Pancreas (tissue), 10 donors: ENCODE results near the gene HIVEP3. TPM values are rescaled to one million over a fixed set of nuclear protein-coding genes. Genes with fewer than 3 reads are reported as not detected.
A peak's percentile ranks its signal among the peaks of the same experiment; 100 is the strongest.

Source experiments
- ATAC-seq, 4 donors: fragments of 200-7000 bp; cut with Tn5 transposase; one replicate each; pipeline versions ENCODE4 v1.8.0 to v1.9.1; 2020; ENCODE audit warnings: mild to moderate bottlenecking in 4 of 4, moderate library complexity in 4 of 4
- DNase-seq, 6 donors: peaks; one replicate each; pipeline ENCODE4 v3.0.0-alpha.2; 2020
- FAIRE-seq: peaks from 2 replicates; lab custom pipeline; 2012; peaks lifted over from hg19 to GRCh38; lab: Jason Lieb, UNC
- H3K27ac ChIP-seq, 4 donors: fragments of 200-600 bp; sonication (generic); 1 replicate in 3 of 4; 2 replicates in 1 of 4; pipeline versions ENCODE4 v1.5.0 to v1.8.0; 2020
- H3K27me3 ChIP-seq, 4 donors: fragments of 200-600 bp; one replicate each; pipeline ENCODE4 v1.8.0; 2021
- H3K36me3 ChIP-seq, 3 donors: fragments of 200-600 bp; sonication (generic) in 1 of 3; one replicate each; pipeline versions ENCODE4 v1.5.0 to v1.8.0; 2020 to 2021
- H3K4me1 ChIP-seq, 3 donors: fragments of 200-600 bp; one replicate each; pipeline ENCODE4 v1.8.0; 2021
- H3K4me3 ChIP-seq, 4 donors: fragments of 200-600 bp; sonication (generic) in 2 of 4; one replicate each; pipeline versions ENCODE4 v1.5.0 to v1.8.0; 2020 to 2021
- H3K9me3 ChIP-seq, 4 donors: fragments of 200-600 bp; one replicate each; pipeline ENCODE4 v1.8.0; 2021
- WGBS, 2 donors: extraction: QIAGEN DNeasy Blood & Tissue Kit; methylation state at CpG; one replicate each; pipeline ENCODE4 v1.1.7; 2013; 5-methylcytosine and 5-hydroxymethylcytosine counted together
- intact Hi-C, 3 donors: fragments of 100-400 bp; cut with DNase I; formaldehyde crosslinking; loops; one replicate each; pipeline versions ENCODE4 v1.11.1 to v1.14.2; 2022
- polyA plus RNA-seq, 2 donors: library from polyadenylated mRNA; stranded (reverse); fragments of 200-250 nt; gene quantifications; one replicate each; pipeline ENCODE4 v1.2.3, GENCODE V29; 2013
- total RNA-seq, 6 donors: library from RNA; stranded (reverse); fragmentation: NEBNext Ultra II Directional in 4 of 6; extraction: Animal tissue kit (Norgen Biotek cat#: 25700) in 4 of 6; gene quantifications; one replicate each; pipeline versions ENCODE4 v1.2.1 to v1.2.4, GENCODE V29; 2021 to 2023
- TF ChIP-seq, protein P1 (sequence below), 4 donors: fragments of 200-600 bp; sonication (generic) in 3 of 4; IDR thresholded peaks; one replicate each; pipeline versions ENCODE4 v1.5.0 to v1.8.0; 2021; ENCODE audit warnings: antibody characterized with exemption in 4 of 4
- donor health status: healthy with polysubstance abuse.
- donor health status: DM: no; HTN: no; CAD: no; lungs with moderate emphysema.
- donor health status: DM: no; HTN: no; CAD: no.
- donor health status: control.
- donor health status: control.
- donor health status: Bipolar disorder and iron deficiency.
- donor health status: DM: yes; HTN: yes; CAD: no.
- donor health status: DM: no; HTN: no; CAD: no.
- donor health status: DM: no; HTN: no; CAD: no.
- donor health status: DM: yes; HTN: yes; CAD: no.

HIVEP3 gene
- total and polyA plus RNA-seq, 8 donors, result 2.7 to 5.0 (median 3.1) TPM

DNA sequence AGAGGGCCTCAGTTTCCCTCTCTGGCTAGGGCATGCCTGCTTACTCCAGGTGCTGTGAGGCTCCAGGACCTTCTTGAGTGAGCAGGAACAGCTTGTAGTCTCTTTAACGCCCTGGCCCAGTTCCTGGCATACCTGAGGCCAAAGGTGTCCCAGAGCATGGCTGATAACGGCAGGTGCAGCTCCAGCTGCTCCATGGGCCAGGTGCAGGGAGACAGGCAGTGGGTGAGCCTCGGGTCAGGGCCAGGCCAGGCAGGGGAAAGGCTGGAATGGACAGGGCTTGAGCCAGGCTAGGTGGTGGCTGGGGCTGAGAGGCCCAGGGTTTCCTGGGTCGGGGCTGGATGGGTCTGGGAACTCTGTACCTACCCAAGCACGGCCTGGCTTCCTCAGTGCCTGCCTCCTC lies 452.6 kb downstream of the HIVEP3 start:
- Histone ChIP-seq H3K4me3 (no peak overlapping the region), H3K4me1 (peaks cover 10 to 19% (median 15%) of the 10 kb centered on the region in 3 donors), H3K27me3 (no peaks in the 10 kb centered on the region), H3K27ac (no peak overlapping the region), H3K36me3 (no peaks in the 10 kb centered on the region), H3K9me3 (no peaks in the 10 kb centered on the region)
- FAIRE-seq (no peak), DNase-seq (peak in 3 of 6 donors; percentile 48 to 71 (median 70)), ATAC-seq (peak; percentile 65 to 88 (median 79))
- intact Hi-C loops, result no loop called here
- TF ChIP-seq, protein P1, sequence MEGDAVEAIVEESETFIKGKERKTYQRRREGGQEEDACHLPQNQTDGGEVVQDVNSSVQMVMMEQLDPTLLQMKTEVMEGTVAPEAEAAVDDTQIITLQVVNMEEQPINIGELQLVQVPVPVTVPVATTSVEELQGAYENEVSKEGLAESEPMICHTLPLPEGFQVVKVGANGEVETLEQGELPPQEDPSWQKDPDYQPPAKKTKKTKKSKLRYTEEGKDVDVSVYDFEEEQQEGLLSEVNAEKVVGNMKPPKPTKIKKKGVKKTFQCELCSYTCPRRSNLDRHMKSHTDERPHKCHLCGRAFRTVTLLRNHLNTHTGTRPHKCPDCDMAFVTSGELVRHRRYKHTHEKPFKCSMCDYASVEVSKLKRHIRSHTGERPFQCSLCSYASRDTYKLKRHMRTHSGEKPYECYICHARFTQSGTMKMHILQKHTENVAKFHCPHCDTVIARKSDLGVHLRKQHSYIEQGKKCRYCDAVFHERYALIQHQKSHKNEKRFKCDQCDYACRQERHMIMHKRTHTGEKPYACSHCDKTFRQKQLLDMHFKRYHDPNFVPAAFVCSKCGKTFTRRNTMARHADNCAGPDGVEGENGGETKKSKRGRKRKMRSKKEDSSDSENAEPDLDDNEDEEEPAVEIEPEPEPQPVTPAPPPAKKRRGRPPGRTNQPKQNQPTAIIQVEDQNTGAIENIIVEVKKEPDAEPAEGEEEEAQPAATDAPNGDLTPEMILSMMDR (IDR thresholded peaks at IDR 0.05), result no peak
- 34 to 38% methylated on average over 5 of the region's 5 CpGs for WGBS, 2 donors

DNA sequence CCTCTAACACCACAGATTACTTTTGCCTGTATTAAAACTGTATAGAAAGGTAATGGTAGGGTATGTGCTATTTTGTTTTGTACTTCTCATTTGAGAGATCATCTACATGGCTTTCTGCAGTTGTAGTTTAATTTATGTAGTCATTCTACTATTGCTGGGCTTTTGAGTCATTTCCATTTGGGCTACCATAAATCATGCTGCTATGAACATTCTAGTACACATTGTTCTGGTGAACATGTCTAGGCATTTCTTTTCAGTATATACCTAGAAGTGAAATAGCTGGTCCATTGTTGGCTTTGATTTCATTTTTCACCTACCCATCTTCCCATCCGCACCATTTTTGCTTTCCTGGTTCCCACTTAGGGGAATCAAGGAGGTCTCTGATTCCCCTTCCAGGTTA lies 453.0 kb downstream of the HIVEP3 start:
- Histone ChIP-seq H3K4me3 (no peak overlapping the region), H3K27ac (no peak overlapping the region), H3K9me3 (no peaks in the 10 kb centered on the region), H3K36me3 (no peaks in the 10 kb centered on the region), H3K4me1 (peaks cover 10 to 19% (median 15%) of the 10 kb centered on the region in 3 donors), H3K27me3 (no peaks in the 10 kb centered on the region)
- intact Hi-C loops, result no loop called here
- no peak for DNase-seq
- FAIRE-seq, result no peak
- TF ChIP-seq, protein P1 (IDR thresholded peaks at IDR 0.05), result no peak
- ATAC-seq, result no peak
- 94 to 100% methylated on average over 1 of the region's 1 CpG for WGBS, 2 donors

GRCh38 chr1:41464885-41465284 lies 453.8 kb downstream of the HIVEP3 start:
- ATAC-seq (no peak), DNase-seq (no peak), FAIRE-seq (no peak)
- no peak overlapping the region for H3K27ac ChIP-seq
- H3K4me1 ChIP-seq, result peaks cover 10 to 19% (median 15%) of the 10 kb centered on the region in 3 donors
- 91 to 92% methylated on average over 7 of the region's 7 CpGs for WGBS, 2 donors
- no peaks in the 10 kb centered on the region for H3K9me3 ChIP-seq
- TF ChIP-seq, protein P1 (IDR thresholded peaks at IDR 0.05), result no peak
- H3K27me3 ChIP-seq, result no peaks in the 10 kb centered on the region
- intact Hi-C loops, result no loop called here
- H3K4me3 ChIP-seq, result no peak overlapping the region
- H3K36me3 ChIP-seq, result no peaks in the 10 kb centered on the region

DNA sequence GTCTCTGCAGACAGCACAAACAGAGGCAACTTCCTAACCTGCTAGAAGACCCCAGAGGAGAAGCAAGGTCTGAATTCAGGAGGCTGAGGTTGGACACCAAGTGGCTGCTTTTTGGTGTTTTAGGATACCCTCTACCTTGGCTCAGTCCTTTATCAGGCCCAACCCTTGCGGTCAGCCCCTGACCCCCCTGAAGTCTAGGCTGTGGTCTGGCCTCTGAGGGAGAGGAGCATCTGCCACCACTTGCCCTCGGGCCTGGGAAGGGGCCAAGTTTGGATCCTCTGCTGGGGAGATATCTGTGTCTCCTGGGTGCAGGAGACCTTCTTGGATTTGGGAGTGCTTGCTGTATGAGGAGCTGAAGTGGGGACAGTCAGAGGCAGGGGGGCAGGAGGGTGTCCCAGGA lies 455.2 kb downstream of the HIVEP3 start:
- TF ChIP-seq, protein P1 (IDR thresholded peaks at IDR 0.05), result no peak
- peaks cover 10 to 19% (median 15%) of the 10 kb centered on the region in 3 donors for H3K4me1 ChIP-seq
- DNase-seq, result no peak
- 89 to 92% methylated on average over 2 of the region's 2 CpGs for WGBS, 2 donors
- intact Hi-C loops, result no loop called here
- H3K36me3 ChIP-seq, result no peaks in the 10 kb centered on the region
- H3K4me3 ChIP-seq, result no peak overlapping the region
- H3K27me3 ChIP-seq, result no peaks in the 10 kb centered on the region
- H3K9me3 ChIP-seq, result no peaks in the 10 kb centered on the region
- H3K27ac ChIP-seq, result no peak overlapping the region
- FAIRE-seq, result no peak
- ATAC-seq, result no peak

- ATAC-seq (no peak), DNase-seq (no peak), FAIRE-seq (no peak)
- H3K36me3 ChIP-seq, result no peaks in the 10 kb centered on the region
- no peak overlapping the region for H3K27ac ChIP-seq
- TF ChIP-seq, protein P1 (IDR thresholded peaks at IDR 0.05), result no peak
- 97 to 98% methylated on average over 2 of the region's 2 CpGs for WGBS, 2 donors
- no peak overlapping the region for H3K4me3 ChIP-seq
- peaks cover 7 to 16% (median 10%) of the 10 kb centered on the region in 3 donors for H3K4me1 ChIP-seq
- H3K27me3 ChIP-seq, result no peaks in the 10 kb centered on the region
- intact Hi-C loops, result no loop called here
- no peaks in the 10 kb centered on the region for H3K9me3 ChIP-seq
These were observed 456.1 kb downstream of the HIVEP3 start for GRCh38 chr1:41462680-41463004.
